Hepatocyte (in vitro differentiated cells): ENCODE results near the gene PDGFD. TPM values are rescaled to one million over a fixed set of nuclear protein-coding genes. Genes with fewer than 3 reads are reported as not detected.

Experiments
- DNase-seq: peaks from one replicate; pipeline ENCODE4 v3.0.0-alpha.2; 2016; ENCODE audit warnings: low spot score
- H2AFZ ChIP-seq: fragments of 200-600 bp; sonication (generic); 2 replicates; pipeline ENCODE4 v1.6.0; 2016; ENCODE audit warnings: antibody characterized with exemption, mild to moderate bottlenecking
- H3K27ac ChIP-seq: fragments of 200-600 bp; sonication (generic); 2 replicates; pipeline ENCODE4 v1.5.1; 2016; ENCODE audit warnings: mild to moderate bottlenecking
- H3K27me3 ChIP-seq: fragments of 200-600 bp; sonication (generic); 2 replicates; pipeline ENCODE4 v1.6.1; 2016
- H3K36me3 ChIP-seq: fragments of 200-600 bp; sonication (generic); replicated peaks from 2 replicates; pipeline ENCODE4 v1.5.1; 2016; ENCODE audit warnings: low read depth; ENCODE audit not compliant: insufficient read depth
- H3K4me1 ChIP-seq: fragments of 200-600 bp; sonication (generic); 2 replicates; pipeline ENCODE4 v1.5.1; 2016; ENCODE audit warnings: mild to moderate bottlenecking, moderate library complexity; ENCODE audit not compliant: insufficient read depth
- H3K4me2 ChIP-seq: fragments of 200-600 bp; sonication (generic); 2 replicates; pipeline ENCODE4 v1.6.0; 2016
- H3K4me3 ChIP-seq: fragments of 200-600 bp; sonication (generic); 2 replicates; pipeline ENCODE4 v1.5.1; 2016; ENCODE audit warnings: mild to moderate bottlenecking
- H3K79me2 ChIP-seq: fragments of 200-600 bp; sonication (generic); 2 replicates; pipeline ENCODE4 v1.6.0; 2017; ENCODE audit warnings: mild to moderate bottlenecking
- H3K9me2 ChIP-seq: fragments of 200-600 bp; sonication (generic); replicated peaks from 2 replicates; pipeline ENCODE4 v1.6.0; 2017; ENCODE audit warnings: mild to moderate bottlenecking; ENCODE audit not compliant: insufficient read depth
- H3K9me3 ChIP-seq: fragments of 200-600 bp; sonication (generic); 2 replicates; pipeline ENCODE4 v1.5.1; 2016; ENCODE audit warnings: low read depth, mild to moderate bottlenecking
- H4K20me1 ChIP-seq: fragments of 200-600 bp; sonication (generic); 2 replicates; pipeline ENCODE4 v1.6.0; 2016; ENCODE audit warnings: mild to moderate bottlenecking; ENCODE audit not compliant: insufficient read depth, poor library complexity, severe bottlenecking
- CTCF ChIP-seq: fragments of 200-600 bp; sonication (generic); IDR thresholded peaks from 2 replicates; pipeline ENCODE4 v1.5.1; 2016; ENCODE audit warnings: antibody characterized with exemption, mild to moderate bottlenecking; ENCODE audit not compliant: poor library complexity
- EZH2 ChIP-seq: fragments of 200-600 bp; sonication (generic); IDR thresholded peaks from 2 replicates; pipeline ENCODE4 v1.6.1; 2016; ENCODE audit warnings: antibody characterized with exemption, mild to moderate bottlenecking, borderline replicate concordance
- EZH2phosphoT487 ChIP-seq: fragments of 200-600 bp; sonication (generic); IDR thresholded peaks from one replicate; pipeline ENCODE4 v1.6.1; 2018; ENCODE audit warnings: antibody characterized with exemption, mild to moderate bottlenecking, low read depth, moderate library complexity; ENCODE audit not compliant: unreplicated experiment, severe bottlenecking
- WGBS: methylation state at CpG from one replicate; pipeline ENCODE4 v1.1.6; 2016; ENCODE audit warnings: low lambda C conversion rate; ENCODE audit errors: missing lambda C conversion rate; 5-methylcytosine and 5-hydroxymethylcytosine counted together
- polyA plus RNA-seq: library from polyadenylated mRNA; unstranded; fragments of >200 nt; fragmentation: Nextera tagmentation; extraction: Ambion mirVana; gene quantifications from 2 replicates; pipeline ENCODE4 v1.2.1, GENCODE V29; 2016
- total RNA-seq: library from RNA; depleted of rRNA; stranded (reverse); fragments of >200 nt; gene quantifications from 2 replicates; pipeline ENCODE4 v1.2.3, GENCODE V29; 2014

PDGFD gene
- total and polyA plus RNA-seq, 2 experiments from 2014 or later, result 17.3 to 29.6 TPM

GRCh38 chr11:104199053-104199452 is 35.1 kb upstream of the PDGFD start:
- Histone ChIP-seq H3K4me1 (no peaks in the 10 kb centered on the region), H3K4me2 (no peak overlapping the region), H3K27me3 (no peaks in the 10 kb centered on the region), H3K9me2 (no peaks in the 10 kb centered on the region), H2AFZ (no peak overlapping the region), H3K79me2 (no peaks in the 10 kb centered on the region), H3K36me3 (no peaks in the 10 kb centered on the region), H3K9me3 (no peaks in the 10 kb centered on the region), H3K4me3 (no peak overlapping the region), H4K20me1 (no peaks in the 10 kb centered on the region), H3K27ac (no peak overlapping the region)
- WGBS, result 85% methylated on average over 1 of the region's 1 CpG
- TF ChIP-seq EZH2phosphoT487, result no peak
- no peak for TF ChIP-seq CTCF
- TF ChIP-seq EZH2, result no peak
- no peak for DNase-seq

DNA sequence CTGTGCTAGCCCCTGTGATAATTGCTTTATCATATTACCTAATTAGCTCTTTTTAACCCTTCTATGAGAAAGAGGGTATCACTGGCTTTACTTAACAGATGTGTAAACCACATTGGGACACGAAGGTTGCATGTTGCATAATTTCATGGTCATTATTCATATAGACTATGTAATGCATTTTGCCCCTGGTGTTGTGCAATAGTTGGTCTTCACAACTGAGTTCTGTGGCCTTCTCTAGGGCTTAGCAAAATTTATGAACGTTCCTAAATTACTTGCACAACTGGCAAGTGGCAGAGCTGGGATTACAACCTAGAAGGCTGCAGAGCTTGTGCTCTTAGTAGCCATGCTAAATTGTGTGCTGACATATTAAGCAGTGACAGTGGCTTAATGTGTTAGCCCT is 34.6 kb upstream of the PDGFD start:
- H3K4me1 ChIP-seq, result no peaks in the 10 kb centered on the region
- H3K4me3 ChIP-seq, result no peak overlapping the region
- WGBS, result 77% methylated on average over 2 of the region's 2 CpGs

DNA sequence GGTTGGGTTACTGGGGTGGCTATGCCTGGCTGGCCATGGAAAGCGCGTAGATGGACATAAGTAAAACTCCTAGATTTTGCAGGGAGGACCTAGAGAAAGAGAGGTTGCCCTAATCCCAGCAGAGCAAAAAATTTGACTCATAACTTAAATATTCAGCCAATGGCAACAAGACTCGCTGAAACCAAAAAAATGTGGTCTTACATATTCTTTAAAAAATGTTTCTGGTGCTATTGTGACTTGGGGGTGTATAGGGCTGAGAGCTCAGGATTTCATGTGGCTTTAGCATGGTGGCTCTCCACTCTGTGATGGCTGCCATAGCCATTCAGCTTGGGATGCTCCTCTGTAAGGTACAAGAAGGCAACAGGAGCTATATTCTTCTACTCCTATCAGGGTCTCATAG is 27.2 kb upstream of the PDGFD start:
- Histone ChIP-seq H3K4me3 (no peak overlapping the region), H3K79me2 (no peaks in the 10 kb centered on the region), H3K9me3 (no peaks in the 10 kb centered on the region), H4K20me1 (no peaks in the 10 kb centered on the region), H3K36me3 (no peaks in the 10 kb centered on the region), H3K9me2 (no peaks in the 10 kb centered on the region), H3K4me1 (no peaks in the 10 kb centered on the region), H3K27ac (no peak overlapping the region), H3K27me3 (no peaks in the 10 kb centered on the region), H3K4me2 (no peak overlapping the region), H2AFZ (no peak overlapping the region)
- no peak for DNase-seq
- WGBS, result 95% methylated on average over 3 of the region's 3 CpGs
- TF ChIP-seq CTCF, result no peak
- TF ChIP-seq EZH2phosphoT487, result no peak
- TF ChIP-seq EZH2, result no peak

More for the DNA sequence above, 34.6 kb upstream of the PDGFD start:
- DNase-seq, result no peak
- no peaks in the 10 kb centered on the region for H4K20me1 ChIP-seq
- no peaks in the 10 kb centered on the region for H3K79me2 ChIP-seq
- no peak for TF ChIP-seq EZH2phosphoT487
- TF ChIP-seq CTCF, result no peak
- no peak for TF ChIP-seq EZH2
- H3K9me3 ChIP-seq, result no peaks in the 10 kb centered on the region
- H3K4me2 ChIP-seq, result no peak overlapping the region
- H2AFZ ChIP-seq, result no peak overlapping the region
- H3K36me3 ChIP-seq, result no peaks in the 10 kb centered on the region
- no peaks in the 10 kb centered on the region for H3K27me3 ChIP-seq
- no peaks in the 10 kb centered on the region for H3K9me2 ChIP-seq
- H3K27ac ChIP-seq, result no peak overlapping the region

DNA sequence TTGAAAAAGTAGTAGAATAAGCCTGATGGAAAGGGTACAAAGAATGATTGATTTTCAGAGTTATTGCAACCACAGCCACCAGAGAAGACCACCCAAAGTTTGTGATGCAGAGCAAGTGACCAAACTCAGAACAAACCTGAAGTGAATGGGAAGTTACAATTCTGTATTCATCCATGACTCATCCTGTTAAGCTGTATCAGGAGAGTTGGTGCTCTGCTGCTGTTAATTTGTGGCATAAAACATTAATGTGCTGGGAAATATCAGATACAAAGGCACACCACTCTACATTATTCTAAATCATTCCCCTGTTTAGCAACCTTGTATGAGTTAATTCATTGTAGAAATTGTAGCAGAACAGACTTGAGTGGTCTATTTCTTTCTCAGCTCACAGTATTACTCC is 19.6 kb upstream of the PDGFD start:
- H3K9me2 ChIP-seq, result no peaks in the 10 kb centered on the region
- no peak overlapping the region for H2AFZ ChIP-seq
- no peak overlapping the region for H3K4me3 ChIP-seq
- H3K4me1 ChIP-seq, result no peaks in the 10 kb centered on the region
- H4K20me1 ChIP-seq, result no peaks in the 10 kb centered on the region
- H3K9me3 ChIP-seq, result no peaks in the 10 kb centered on the region
- no peak overlapping the region for H3K4me2 ChIP-seq
- H3K27me3 ChIP-seq, result no peaks in the 10 kb centered on the region
- no peak overlapping the region for H3K27ac ChIP-seq
- H3K36me3 ChIP-seq, result no peaks in the 10 kb centered on the region
- H3K79me2 ChIP-seq, result no peaks in the 10 kb centered on the region
- DNase-seq, result no peak
- TF ChIP-seq EZH2phosphoT487 (no peak), CTCF (no peak), EZH2 (no peak)
